PC-3 (cell line): Measurements from ENCODE around the gene USP28. TPM values are rescaled to one million over a fixed set of nuclear protein-coding genes. Genes with fewer than 3 reads are reported as not detected.
A peak's percentile ranks its signal among the peaks of the same experiment; 100 is the strongest.

Experiments
- ATAC-seq: fragments of 200-7000 bp; cut with Tn5 transposase; 2 replicates; pipeline ENCODE4 v1.9.1; 2020; ENCODE audit warnings: mild to moderate bottlenecking, moderate library complexity
- BruUV-seq: library from RNA; stranded (reverse); fragments of 400-500 nt; replicated peaks from 2 replicates; lab custom pipeline; 2021; lab: Mats Ljungman, UMichigan
- CTCF ChIA-PET: fragments of 300-600 bp; sonication (Branson Sonifier 250); formaldehyde crosslinking; loops from one replicate; lab custom pipeline; 2022; ENCODE audit warnings: antibody characterized with exemption; lab: Charles Lee
- POLR2A ChIA-PET: fragments of 300-600 bp; sonication (Branson Sonifier 250); formaldehyde crosslinking; loops from one replicate; lab custom pipeline; 2022; ENCODE audit warnings: antibody characterized with exemption; ENCODE audit not compliant: unreplicated experiment; lab: Charles Lee
- DNase-seq: peaks from one replicate; pipeline ENCODE4 v3.0.0-alpha.2; 2015
- H2AFZ ChIP-seq: fragments of 300-600 bp; sonication (generic); 2 replicates; pipeline ENCODE4 v1.6.0; 2016; ENCODE audit warnings: antibody characterized with exemption, low read length
- H3F3A ChIP-seq: fragments of 300-600 bp; sonication (generic); one replicate; pipeline ENCODE4 v1.6.0; 2017; ENCODE audit warnings: antibody characterized with exemption, low read length, control low read depth, mild to moderate bottlenecking; ENCODE audit not compliant: unreplicated experiment
- H3K27ac ChIP-seq: fragments of 300-600 bp; sonication (generic); 2 replicates; pipeline ENCODE4 v1.5.1; 2016; ENCODE audit warnings: mild to moderate bottlenecking, low read length
- H3K27me3 ChIP-seq: fragments of 300-600 bp; sonication (generic); 2 replicates; pipeline ENCODE4 v1.6.1; 2016; ENCODE audit warnings: low read length, mixed read lengths
- H3K36me3 ChIP-seq: fragments of 300-600 bp; sonication (generic); 2 replicates; pipeline ENCODE4 v1.6.1; 2016; ENCODE audit warnings: low read depth, mixed run types, low read length, mixed read lengths
- H3K4me1 ChIP-seq: fragments of 300-600 bp; sonication (generic); 2 replicates; pipeline ENCODE4 v1.5.1; 2016; ENCODE audit warnings: low read length; ENCODE audit not compliant: insufficient read depth
- H3K4me2 ChIP-seq: fragments of 300-600 bp; sonication (generic); 2 replicates; pipeline ENCODE4 v1.6.0; 2016; ENCODE audit warnings: low read length
- H3K4me3 ChIP-seq: fragments of 300-600 bp; sonication (generic); 2 replicates; pipeline ENCODE4 v1.5.1; 2016; ENCODE audit warnings: mild to moderate bottlenecking, low read length, mixed read lengths
- H3K79me2 ChIP-seq: fragments of 300-600 bp; sonication (generic); 2 replicates; pipeline ENCODE4 v1.6.1; 2017; ENCODE audit warnings: low read length, mixed read lengths
- H3K9ac ChIP-seq: fragments of 300-600 bp; sonication (generic); 2 replicates; pipeline ENCODE4 v1.6.0; 2016; ENCODE audit warnings: mild to moderate bottlenecking, low read length
- H3K9me2 ChIP-seq: fragments of 300-600 bp; sonication (generic); replicated peaks from 2 replicates; pipeline ENCODE4 v1.6.1; 2016; ENCODE audit warnings: mixed run types, low read length, mixed read lengths
- H3K9me3 ChIP-seq: fragments of 300-600 bp; sonication (generic); 2 replicates; pipeline ENCODE4 v1.6.1; 2016; ENCODE audit warnings: low read length, mixed read lengths
- H4K20me1 ChIP-seq: fragments of 300-600 bp; sonication (generic); 2 replicates; pipeline ENCODE4 v1.6.1; 2016; ENCODE audit warnings: low read length, mixed read lengths
- CTCF ChIP-seq: fragments of 300-600 bp; sonication (generic); conservative IDR thresholded peaks from 2 replicates; pipeline ENCODE4 v1.5.1; 2017; ENCODE audit warnings: antibody characterized with exemption, low read depth, mild to moderate bottlenecking, low read length
- EZH2 ChIP-seq: fragments of 300-600 bp; sonication (generic); IDR thresholded peaks from one replicate; pipeline ENCODE4 v1.6.1; 2017; ENCODE audit warnings: antibody characterized with exemption, mild to moderate bottlenecking, low read length; ENCODE audit not compliant: unreplicated experiment
- EZH2phosphoT487 ChIP-seq: fragments of 300-600 bp; sonication (generic); IDR thresholded peaks from 2 replicates; pipeline ENCODE4 v1.6.1; 2018; ENCODE audit warnings: mild to moderate bottlenecking, antibody characterized with exemption, low read length, borderline replicate concordance
- intact Hi-C: fragments of 100-400 bp; cut with micrococcal nuclease; formaldehyde crosslinking; loops from 2 replicates; pipeline ENCODE4 v1.9.0; 2023
- total RNA-seq: library from RNA; depleted of rRNA; stranded (reverse); fragments of >200 nt; gene quantifications from 2 replicates; pipeline ENCODE4 v1.2.3, GENCODE V29; 2014

Gene USP28
- total RNA-seq, 1 experiment from 2014 or later: 27.7 TPM

GRCh38 chr11:113906516-113906915, 31.1 kb upstream of the USP28 start:
- no peaks in the 10 kb centered on the region for H3K9me3 ChIP-seq
- intact Hi-C loops: no loop called here
- no peak for DNase-seq
- no peak overlapping the region for H3K9ac ChIP-seq
- no peaks in the 10 kb centered on the region for H3K9me2 ChIP-seq
- H3K27ac ChIP-seq: no peak overlapping the region
- peaks cover 13% of the 10 kb centered on the region; the same call in 1 of the 2 replicates for H3K4me1 ChIP-seq
- H4K20me1 ChIP-seq: no peaks in the 10 kb centered on the region
- H3K4me3 ChIP-seq: no peak overlapping the region
- no peaks in the 10 kb centered on the region for H3F3A ChIP-seq
- ATAC-seq: peak; percentile 36
- H3K36me3 ChIP-seq: no peaks in the 10 kb centered on the region
- no peak for TF ChIP-seq EZH2
- ChIA-PET CTCF (interaction anchor here (1.1 to 1.2 kb wide), 2 partner anchors 10 to 355 kb away, joined by 3 to 5 read pairs; no protein-coding TSS in a partner anchor), POLR2A (no interaction called here)
- peak overlapping the region; percentile 13; the same call in 1 of the 2 replicates for H3K4me2 ChIP-seq
- no TSS peak for BruUV-seq
- H2AFZ ChIP-seq: no peak overlapping the region
- no peaks in the 10 kb centered on the region for H3K79me2 ChIP-seq
- H3K27me3 ChIP-seq: peaks cover 55% of the 10 kb centered on the region

- BruUV-seq: no TSS peak
- Histone ChIP-seq H4K20me1 (no peaks in the 10 kb centered on the region), H3K4me2 (peak overlapping the region; percentile 19; the same call in 1 of the 2 replicates), H3K27ac (no peak overlapping the region), H3K79me2 (no peaks in the 10 kb centered on the region), H3K4me3 (no peak overlapping the region), H3K9ac (no peak overlapping the region), H3K9me3 (no peaks in the 10 kb centered on the region), H3K9me2 (no peaks in the 10 kb centered on the region), H3K27me3 (peaks cover 58% of the 10 kb centered on the region), H3K36me3 (no peaks in the 10 kb centered on the region), H3K4me1 (peaks cover 13% of the 10 kb centered on the region; the same call in 1 of the 2 replicates), H3F3A (no peaks in the 10 kb centered on the region), H2AFZ (no peak overlapping the region)
- intact Hi-C loops: no loop called here
- POLR2A ChIA-PET: interaction anchor here (0.6 kb wide), 1 partner anchor 335 kb away, joined by 3 read pairs; no protein-coding TSS in a partner anchor
- TF ChIP-seq CTCF: peak; percentile 73
- no peak for TF ChIP-seq EZH2
- CTCF ChIA-PET: interaction anchor here (1.1 to 1.2 kb wide), 2 partner anchors 10 to 356 kb away, joined by 3 to 5 read pairs; no protein-coding TSS in a partner anchor
- ATAC-seq (peak; percentile 97), DNase-seq (peak; percentile 93)
Observed at GRCh38 chr11:113906038-113906437, 30.7 kb upstream of the USP28 start.

GRCh38 chr11:113904379-113905101, 29.2 kb upstream of the USP28 start, which contains the start of gene HTR3B:
Gene HTR3B, plus strand, starts transcription at chr11:113904796. Its CDS starts 138 bp downstream, at chr11:113904934.
- no peaks in the 10 kb centered on the region for H3F3A ChIP-seq
- no peaks in the 10 kb centered on the region for H3K9me3 ChIP-seq
- POLR2A ChIA-PET: no interaction called here
- H3K4me1 ChIP-seq: peaks cover 13% of the 10 kb centered on the region; the same call in 1 of the 2 replicates
- no peak for DNase-seq
- H3K4me3 ChIP-seq: no peak within 1 kb of the TSS
- H4K20me1 ChIP-seq: no peaks in the 10 kb centered on the region
- no TSS peak for BruUV-seq
- TF ChIP-seq EZH2phosphoT487 (no peak), EZH2 (no peak), CTCF (no peak)
- H3K9ac ChIP-seq: no peak within 1 kb of the TSS
- H3K27ac ChIP-seq: no peak within 1 kb of the TSS
- H2AFZ ChIP-seq: no peak within 1 kb of the TSS
- H3K27me3 ChIP-seq: peaks cover 63% of the 10 kb centered on the region
- CTCF ChIA-PET: no interaction called here
- H3K9me2 ChIP-seq: no peaks in the 10 kb centered on the region
- H3K79me2 ChIP-seq: no peaks in the 10 kb centered on the region
- no peak for ATAC-seq
- no peaks in the 10 kb centered on the region for H3K36me3 ChIP-seq
- intact Hi-C loops: no loop called here
- H3K4me2 ChIP-seq: 0 out of 2 replicates have a peak within 1 kb of the TSS, but pooled peaks have one; percentile 19
